Mesenchymal stem cell (in vitro differentiated cells and primary cell): Measurements from ENCODE around the gene AKT2.

Source experiments
- DNase-seq: peaks from one replicate; pipeline ENCODE4 v3.0.0-alpha.2; 2013
- H2AFZ ChIP-seq: one replicate; pipeline ENCODE4 v1.6.1; 2013; ENCODE audit warnings: low read depth, mild to moderate bottlenecking, control low read depth, inconsistent platforms, low read length, moderate library complexity
- H2AK5ac ChIP-seq: 2 replicates; pipeline ENCODE4 v1.6.1; 2013; ENCODE audit warnings: low read length, moderate library complexity, mild to moderate bottlenecking, inconsistent platforms; ENCODE audit not compliant: severe bottlenecking
- H2BK120ac ChIP-seq: one replicate; pipeline ENCODE4 v1.6.1; 2013; ENCODE audit warnings: low read depth, mild to moderate bottlenecking, inconsistent platforms, low read length, moderate library complexity
- H2BK12ac ChIP-seq, 2 experiments: one replicate each; pipeline ENCODE4 v1.6.1; 2013; ENCODE audit warnings: inconsistent platforms in 2 of 2, low read length in 2 of 2, mild to moderate bottlenecking in 2 of 2, moderate library complexity in 2 of 2, control low read depth in 1 of 2
- H2BK15ac ChIP-seq: one replicate; pipeline ENCODE4 v1.6.1; 2013; ENCODE audit warnings: mild to moderate bottlenecking, low read depth, inconsistent platforms; ENCODE audit not compliant: poor library complexity, severe bottlenecking
- H2BK5ac ChIP-seq: 2 replicates; pipeline ENCODE4 v1.6.1; 2013; ENCODE audit warnings: low read depth, mild to moderate bottlenecking, low read length, control low read depth, inconsistent platforms; ENCODE audit not compliant: poor library complexity, severe bottlenecking
- H3K14ac ChIP-seq, 2 experiments: one replicate each; pipeline ENCODE4 v1.6.1; 2013; ENCODE audit warnings: inconsistent platforms in 2 of 2, low read length in 2 of 2, control low read depth in 1 of 2, mild to moderate bottlenecking in 1 of 2, moderate library complexity in 1 of 2
- H3K18ac ChIP-seq, 2 experiments: one replicate each; pipeline ENCODE4 v1.6.1; 2013; ENCODE audit warnings: inconsistent platforms in 2 of 2, low read length in 2 of 2, control low read depth in 1 of 2, low read depth in 1 of 2, mild to moderate bottlenecking in 1 of 2
- H3K23ac ChIP-seq, 2 experiments: one replicate each; pipeline ENCODE4 v1.6.1; 2013; ENCODE audit warnings: inconsistent platforms in 2 of 2, low read length in 2 of 2, mild to moderate bottlenecking in 2 of 2, moderate library complexity in 2 of 2, control low read depth in 1 of 2
- H3K27ac ChIP-seq: 2 replicates; pipeline ENCODE4 v1.5.1; 2013; ENCODE audit warnings: mild to moderate bottlenecking, moderate library complexity, low read length, control low read depth, inconsistent platforms; ENCODE audit not compliant: poor library complexity, severe bottlenecking
- H3K27me3 ChIP-seq, 2 experiments: 2 replicates each; pipeline versions ENCODE4 v1.6.1 to v1.7.0; 2013; ENCODE audit warnings: low read length in 2 of 2, mild to moderate bottlenecking in 2 of 2, moderate library complexity in 2 of 2, control low read depth in 1 of 2, inconsistent platforms in 1 of 2; ENCODE audit not compliant: control insufficient read depth in 1 of 2, insufficient read depth in 1 of 2
- H3K36me3 ChIP-seq, 2 experiments: 2 replicates each; pipeline versions ENCODE4 v1.6.1 to v1.7.0; 2013; ENCODE audit warnings: low read length in 2 of 2, control low read depth in 1 of 2, inconsistent platforms in 1 of 2, low read depth in 1 of 2, mild to moderate bottlenecking in 1 of 2; ENCODE audit not compliant: insufficient read depth in 2 of 2, control insufficient read depth in 1 of 2
- H3K4ac ChIP-seq, 2 experiments: one replicate each; pipeline ENCODE4 v1.6.1; 2013; ENCODE audit warnings: inconsistent platforms in 2 of 2, low read length in 2 of 2, mild to moderate bottlenecking in 2 of 2, moderate library complexity in 2 of 2, control low read depth in 1 of 2, low read depth in 1 of 2
- H3K4me1 ChIP-seq: 2 replicates; pipeline ENCODE4 v1.6.1; 2013; ENCODE audit warnings: low read depth, low read length, control low read depth; ENCODE audit not compliant: control insufficient read depth, insufficient read depth
- H3K4me2 ChIP-seq: 2 replicates; pipeline ENCODE4 v1.6.1; 2013; ENCODE audit warnings: low read length, mild to moderate bottlenecking, inconsistent platforms; ENCODE audit not compliant: poor library complexity, severe bottlenecking
- H3K4me3 ChIP-seq, 2 experiments: 2 replicates each; pipeline versions ENCODE4 v1.5.1 to v1.7.0; 2013; ENCODE audit warnings: low read length in 2 of 2, mild to moderate bottlenecking in 2 of 2, control low read depth in 1 of 2, low read depth in 1 of 2; ENCODE audit not compliant: insufficient read depth in 1 of 2
- H3K79me1 ChIP-seq: replicated peaks from 2 replicates; pipeline ENCODE4 v1.6.1; 2013; ENCODE audit warnings: mild to moderate bottlenecking, control low read depth, low read length, inconsistent platforms; ENCODE audit not compliant: poor library complexity, severe bottlenecking
- H3K9ac ChIP-seq: 2 replicates; pipeline ENCODE4 v1.7.0; 2013; ENCODE audit warnings: mild to moderate bottlenecking, low read length, moderate library complexity
- H3K9me3 ChIP-seq: 2 replicates; pipeline ENCODE4 v1.7.0; 2013; ENCODE audit warnings: mild to moderate bottlenecking, low read length; ENCODE audit not compliant: control insufficient read depth
- H4K8ac ChIP-seq: one replicate; pipeline ENCODE4 v1.6.1; 2013; ENCODE audit warnings: inconsistent platforms, mild to moderate bottlenecking, low read length, moderate library complexity
- H4K91ac ChIP-seq: one replicate; pipeline ENCODE4 v1.6.1; 2013; ENCODE audit warnings: mild to moderate bottlenecking, low read length, inconsistent platforms
- WGBS: methylation state at CpG from one replicate; pipeline ENCODE4 v1.1.7; 2013; ENCODE audit warnings: mixed read lengths; 5-methylcytosine and 5-hydroxymethylcytosine counted together

The AKT2 gene

DNA sequence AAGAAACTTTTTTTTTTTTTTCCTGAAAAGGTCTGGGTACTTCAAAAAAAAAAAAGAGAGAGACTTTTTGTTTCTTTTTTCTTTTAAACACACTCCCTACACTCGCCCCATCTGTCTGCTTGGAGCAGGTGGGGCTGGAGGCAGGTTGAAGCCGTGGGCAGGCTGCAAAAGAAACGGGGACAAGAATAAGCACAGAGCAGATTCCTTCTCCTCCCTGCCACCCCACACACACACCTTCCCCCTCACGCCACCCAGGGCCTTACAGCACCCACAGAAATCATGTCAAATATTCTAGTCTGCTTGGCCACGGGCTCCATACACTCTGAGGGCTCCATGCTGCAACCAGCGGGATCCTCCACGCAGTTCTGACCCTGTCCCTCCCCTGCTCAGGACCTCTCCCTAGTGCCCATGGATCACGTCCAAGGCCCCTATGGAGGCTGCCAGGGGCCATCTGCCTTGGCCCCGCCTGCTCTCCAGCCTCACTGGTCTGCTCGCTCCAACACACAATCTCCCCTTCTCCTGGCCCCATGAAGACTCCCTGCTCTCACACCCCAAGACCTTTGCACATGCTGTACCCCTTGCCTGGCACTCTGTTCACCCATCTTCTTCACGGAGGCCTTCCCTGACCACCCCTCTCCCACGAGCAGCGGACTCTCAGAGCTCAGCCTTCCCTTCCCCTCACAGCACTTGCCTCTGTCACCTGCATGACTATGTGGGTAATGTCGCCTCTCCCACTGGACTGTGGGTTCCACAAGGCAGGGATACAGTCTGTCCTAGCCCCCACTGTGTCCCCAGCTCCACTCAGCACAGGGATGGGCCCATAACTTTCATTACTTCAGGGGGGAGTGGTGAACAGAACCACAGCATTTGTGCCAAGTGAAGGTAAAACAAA lies 11.4 kb downstream of the AKT2 start:
- no peak overlapping the region for H2BK15ac ChIP-seq
- no peak overlapping the region for H3K18ac ChIP-seq
- H2BK120ac ChIP-seq = no peak overlapping the region
- no peak overlapping the region for H3K4ac ChIP-seq
- H2BK5ac ChIP-seq = no peak overlapping the region
- H4K91ac ChIP-seq = no peak overlapping the region
- H3K9me3 ChIP-seq = no peaks in the 10 kb centered on the region
- peak overlapping the region in 1 of 2 experiments; percentile 21 for H3K14ac ChIP-seq
- no peak overlapping the region for H4K8ac ChIP-seq
- H3K9ac ChIP-seq = no peak overlapping the region
- no peaks in the 10 kb centered on the region for H3K27me3 ChIP-seq
- H2BK12ac ChIP-seq = no peak overlapping the region
- H3K27ac ChIP-seq = no peak overlapping the region
- H3K79me1 ChIP-seq = peaks cover 28% of the 10 kb centered on the region
- H2AFZ ChIP-seq = no peak overlapping the region
- no peak overlapping the region for H3K4me2 ChIP-seq
- DNase-seq = no peak
- WGBS = 94% methylated on average over 14 of the region's 14 CpGs
- no peak overlapping the region for H2AK5ac ChIP-seq
- H3K4me1 ChIP-seq = peaks cover 36% of the 10 kb centered on the region
- H3K36me3 ChIP-seq = peaks cover 17 to 32% of the 10 kb centered on the region in 2 experiments
- no peak overlapping the region for H3K4me3 ChIP-seq
- peak overlapping the region in 1 of 2 experiments; percentile 14 for H3K23ac ChIP-seq

DNA sequence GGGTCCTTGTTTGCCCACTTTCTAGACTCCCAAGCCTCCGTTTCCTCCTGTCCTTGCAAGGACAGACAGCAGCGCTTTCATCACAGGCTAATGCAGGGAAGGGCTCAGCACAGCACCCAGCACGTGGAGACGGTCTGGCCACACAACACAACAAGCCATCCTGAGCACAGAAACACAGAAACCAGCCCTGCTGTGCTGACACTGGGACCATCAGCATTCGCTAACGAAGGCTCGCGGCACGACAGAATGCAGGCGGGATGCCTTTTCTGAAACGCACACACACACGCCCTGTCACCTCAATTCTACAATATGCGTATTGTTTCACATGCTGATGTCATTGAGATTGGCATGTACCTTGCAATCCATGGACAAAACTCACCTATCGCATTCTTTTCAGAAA lies 12.9 kb downstream of the AKT2 start:
- WGBS = 93% methylated on average over 14 of the region's 14 CpGs
- no peaks in the 10 kb centered on the region for H3K27me3 ChIP-seq
- no peak overlapping the region for H3K4me3 ChIP-seq

DNA sequence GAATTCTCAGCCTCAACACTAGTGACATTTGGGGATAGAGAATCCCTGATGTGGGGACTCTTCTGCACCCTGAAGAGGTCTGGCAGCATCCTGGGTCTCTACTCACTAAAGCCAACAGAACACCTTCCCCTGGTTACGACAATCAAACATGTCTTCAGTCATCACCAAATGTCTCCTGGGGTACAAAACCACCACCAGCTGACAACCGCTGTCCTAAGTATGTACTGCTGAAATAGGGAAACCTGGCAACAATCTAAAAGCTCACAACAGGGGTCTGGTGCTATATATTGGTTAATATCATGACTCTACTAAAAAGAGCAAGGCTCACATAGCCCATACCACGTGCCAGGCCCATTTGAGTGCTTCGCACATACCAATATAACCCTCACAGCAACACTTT lies 13.4 kb downstream of the AKT2 start:
- Histone ChIP-seq H3K4me1 (peaks cover 29% of the 10 kb centered on the region), H3K18ac (no peak overlapping the region)
- 98% methylated on average over 3 of the region's 4 CpGs for WGBS

More for the DNA sequence above, 12.9 kb downstream of the AKT2 start:
- Histone ChIP-seq H2BK12ac (no peak overlapping the region), H3K18ac (no peak overlapping the region), H2BK15ac (no peak overlapping the region), H3K4me1 (peaks cover 30% of the 10 kb centered on the region), H4K8ac (no peak overlapping the region), H3K23ac (no peak overlapping the region), H2BK120ac (no peak overlapping the region), H2AK5ac (no peak overlapping the region), H2BK5ac (no peak overlapping the region), H3K27ac (no peak overlapping the region), H3K9me3 (no peaks in the 10 kb centered on the region), H3K36me3 (peaks cover 17 to 38% of the 10 kb centered on the region in 2 experiments), H4K91ac (peak overlapping the region; percentile 11), H3K14ac (no peak overlapping the region), H3K4ac (no peak overlapping the region), H3K9ac (no peak overlapping the region), H3K4me2 (no peak overlapping the region), H3K79me1 (peaks cover 39% of the 10 kb centered on the region), H2AFZ (no peak overlapping the region)
- DNase-seq = no peak

DNA sequence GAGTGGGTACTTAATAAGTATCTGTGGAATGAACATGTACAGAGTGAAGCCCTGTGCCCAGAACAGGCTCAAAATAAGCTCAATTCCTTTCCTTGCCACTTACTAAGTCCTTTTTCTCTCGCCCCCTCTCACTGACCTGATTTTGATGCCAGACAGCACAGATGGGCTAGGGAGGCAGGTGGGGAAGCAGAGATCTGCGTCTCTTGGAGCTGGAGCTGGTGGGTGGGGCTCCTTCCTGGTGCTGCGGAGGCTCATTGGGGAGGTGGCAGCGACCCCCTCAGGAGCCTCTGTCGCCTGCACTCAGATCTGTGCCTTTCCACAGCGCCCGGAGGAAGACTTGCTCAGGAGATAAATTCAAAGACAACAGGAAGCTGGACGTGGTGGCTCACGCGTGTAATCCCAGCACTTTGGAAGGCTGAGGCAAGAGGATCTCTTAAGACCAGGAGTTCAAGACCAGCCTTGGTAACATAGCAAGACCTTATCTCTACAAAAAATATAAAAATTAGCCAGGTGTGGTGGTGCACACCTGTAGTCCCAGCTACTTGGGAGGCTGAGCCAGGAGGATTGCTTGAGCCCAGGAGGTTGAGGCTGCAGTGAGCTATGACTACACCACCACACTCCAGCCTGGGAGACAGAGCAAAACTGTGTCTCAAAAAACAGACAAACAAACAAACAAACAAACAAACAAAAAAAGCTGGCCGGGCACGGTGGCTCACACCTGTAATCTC lies 14.6 kb downstream of the AKT2 start:
- no peak overlapping the region for H4K91ac ChIP-seq
- no peak overlapping the region for H2BK5ac ChIP-seq
- H2AFZ ChIP-seq = no peak overlapping the region
- H3K14ac ChIP-seq = no peak overlapping the region
- H2BK12ac ChIP-seq = no peak overlapping the region
- peaks cover 45% of the 10 kb centered on the region for H3K79me1 ChIP-seq
- H3K9me3 ChIP-seq = no peaks in the 10 kb centered on the region
- no peak overlapping the region for H3K23ac ChIP-seq
- H2BK15ac ChIP-seq = no peak overlapping the region
- H3K4ac ChIP-seq = no peak overlapping the region
- no peak overlapping the region for H3K27ac ChIP-seq
- H3K4me1 ChIP-seq = peaks cover 29% of the 10 kb centered on the region
- no peak overlapping the region for H2AK5ac ChIP-seq
- no peak overlapping the region for H3K9ac ChIP-seq
- H3K27me3 ChIP-seq = no peaks in the 10 kb centered on the region
- H3K4me2 ChIP-seq = no peak overlapping the region
- 97% methylated on average over 12 of the region's 12 CpGs for WGBS
- H3K4me3 ChIP-seq = no peak overlapping the region
- H3K18ac ChIP-seq = no peak overlapping the region
- H4K8ac ChIP-seq = no peak overlapping the region
- no peak overlapping the region for H2BK120ac ChIP-seq
- no peak for DNase-seq
- peaks cover 19 to 50% of the 10 kb centered on the region in 2 experiments for H3K36me3 ChIP-seq

More for the DNA sequence above, 13.4 kb downstream of the AKT2 start:
- no peaks in the 10 kb centered on the region for H3K27me3 ChIP-seq
- no peak overlapping the region for H3K4me2 ChIP-seq
- no peaks in the 10 kb centered on the region for H3K9me3 ChIP-seq
- no peak overlapping the region for H4K91ac ChIP-seq
- no peak overlapping the region for H2BK12ac ChIP-seq
- no peak overlapping the region for H3K14ac ChIP-seq
- no peak overlapping the region for H2AFZ ChIP-seq
- H3K27ac ChIP-seq = no peak overlapping the region
- DNase-seq = no peak
- peaks cover 19 to 42% of the 10 kb centered on the region in 2 experiments for H3K36me3 ChIP-seq
- H2AK5ac ChIP-seq = no peak overlapping the region
- H2BK120ac ChIP-seq = no peak overlapping the region
- no peak overlapping the region for H3K9ac ChIP-seq
- H2BK15ac ChIP-seq = no peak overlapping the region
- no peak overlapping the region for H2BK5ac ChIP-seq
- no peak overlapping the region for H4K8ac ChIP-seq
- H3K4ac ChIP-seq = no peak overlapping the region
- no peak overlapping the region for H3K23ac ChIP-seq
- H3K4me3 ChIP-seq = no peak overlapping the region
- peaks cover 38% of the 10 kb centered on the region for H3K79me1 ChIP-seq
